Stimulated activated CD4-positive, alpha-beta T cell treated with anti-CD3 and anti-CD28 coated beads, Interleukin-1b, Interleukin-23, amount 100 ng/mL, for 24 hours (primary cell): Measurements from ENCODE around the gene PPP1R26.
"Not testable (repeated sequence)": the region's sequence is repeated elsewhere in the genome, so short reads cannot be mapped to it uniquely, and the experiment has no call there.

ENCODE experiments used
- DNase-seq, 4 experiments: peaks; one replicate each; pipeline ENCODE4 v3.0.0-alpha.2; 2020; ENCODE audit warnings: low read depth in 4 of 4, low spot score in 1 of 4

The PPP1R26 gene

GRCh38 chr9:135479469-135480052 is at the start of gene PPP1R26:
Gene PPP1R26 (plus strand): TSS chr9:135479782. CDS start chr9:135484511, 4,729 bp downstream.
- DNase-seq: no peak

DNA sequence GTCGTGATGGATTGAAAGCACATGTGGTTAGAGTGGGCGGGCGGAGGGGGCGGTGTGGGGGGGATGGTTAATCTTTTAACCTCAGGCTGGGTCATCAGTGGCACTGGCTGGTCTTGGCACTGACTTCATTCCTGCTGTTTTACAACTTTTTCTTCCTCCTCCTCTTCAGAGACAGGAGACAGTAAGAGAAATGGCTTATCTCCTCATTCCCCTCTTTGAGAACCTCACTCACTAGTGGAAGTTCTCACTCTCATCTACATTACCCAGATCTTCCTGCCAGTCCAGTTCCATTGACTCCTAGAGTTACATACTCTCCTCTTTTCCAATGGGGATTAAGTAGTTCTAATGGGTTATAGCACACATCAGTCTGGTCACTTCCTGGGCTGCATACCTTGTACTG is 42.3 kb upstream of the PPP1R26 start:
- no peak for DNase-seq

GRCh38 chr9:135437696-135438095 is 41.9 kb upstream of the PPP1R26 start:
- DNase-seq: not testable (repeated sequence)

GRCh38 chr9:135438581-135439232 is 40.9 kb upstream of the PPP1R26 start:
- peak; percentile 13 to 29 (median 22) for DNase-seq

- DNase-seq: not testable (repeated sequence)
These were observed 40.1 kb upstream of the PPP1R26 start for GRCh38 chr9:135439514-135439913.

DNA sequence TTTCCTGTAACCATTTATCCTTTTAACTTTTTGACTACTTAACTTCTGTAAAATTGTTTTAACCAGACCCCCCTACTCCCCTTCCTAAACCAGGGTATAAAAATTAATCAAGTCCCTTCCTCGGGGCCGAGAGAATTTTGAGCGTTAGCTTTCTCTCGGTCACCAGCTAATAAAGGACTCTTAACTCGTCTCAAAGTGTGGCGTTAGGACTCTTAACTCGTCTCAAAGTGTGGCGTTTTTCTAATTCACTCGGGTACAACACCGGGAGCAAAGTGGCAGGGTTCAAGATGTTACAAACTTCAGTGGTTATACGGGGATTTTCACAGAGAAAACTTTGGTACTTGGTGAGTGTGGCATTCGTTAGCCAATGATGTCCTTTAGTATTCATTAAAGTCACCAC is 39.7 kb upstream of the PPP1R26 start:
- DNase-seq: no peak

- DNase-seq: no peak
These were observed 39.0 kb upstream of the PPP1R26 start for GRCh38 chr9:135440620-135441019.

DNA sequence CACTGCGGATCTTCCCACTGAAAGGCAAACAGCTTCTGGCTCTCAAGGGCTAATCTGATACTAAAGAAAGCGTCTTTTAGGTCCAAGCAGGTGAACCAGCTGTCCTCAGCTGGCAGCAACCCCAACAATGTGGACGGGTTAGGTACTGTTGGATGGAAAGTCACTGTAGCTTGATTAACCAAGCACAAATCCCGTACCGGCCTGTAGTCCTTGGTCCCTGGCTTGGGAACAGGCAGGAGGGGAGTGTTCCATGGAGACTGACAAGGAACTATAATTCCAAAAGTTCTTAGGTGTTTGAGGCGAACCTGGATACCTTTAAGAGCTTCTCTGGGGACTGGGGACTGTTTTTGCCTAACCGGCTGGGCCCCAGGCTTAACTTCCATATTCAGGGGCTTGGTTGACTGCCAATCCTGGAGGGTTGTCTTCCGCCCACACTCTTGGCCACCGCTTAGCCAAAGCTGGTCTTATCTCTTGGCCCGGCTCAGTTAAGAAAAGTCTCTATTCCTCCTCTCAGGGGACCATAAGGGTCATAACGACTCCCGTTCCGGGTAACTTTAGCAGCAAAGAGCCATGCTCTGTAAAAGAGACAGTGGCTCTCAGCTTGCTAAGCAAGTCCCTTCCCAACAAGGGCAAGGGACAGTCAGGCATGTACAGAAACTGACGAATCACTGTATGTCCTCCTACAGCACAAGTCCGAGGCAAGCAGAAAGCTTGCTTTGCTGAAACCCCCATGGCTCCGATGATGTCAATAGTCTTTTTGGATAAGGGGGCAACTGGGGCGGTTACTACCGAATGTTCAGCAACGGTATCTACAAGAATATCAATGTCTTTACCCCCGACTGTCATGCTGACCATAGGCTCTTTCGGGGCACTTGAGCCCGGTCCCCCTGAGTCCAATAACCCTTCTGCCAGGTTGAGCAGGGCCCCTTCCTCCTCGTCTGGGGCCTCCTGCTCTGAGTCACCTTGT is 38.2 kb upstream of the PPP1R26 start:
- DNase-seq: not testable (repeated sequence)

DNA sequence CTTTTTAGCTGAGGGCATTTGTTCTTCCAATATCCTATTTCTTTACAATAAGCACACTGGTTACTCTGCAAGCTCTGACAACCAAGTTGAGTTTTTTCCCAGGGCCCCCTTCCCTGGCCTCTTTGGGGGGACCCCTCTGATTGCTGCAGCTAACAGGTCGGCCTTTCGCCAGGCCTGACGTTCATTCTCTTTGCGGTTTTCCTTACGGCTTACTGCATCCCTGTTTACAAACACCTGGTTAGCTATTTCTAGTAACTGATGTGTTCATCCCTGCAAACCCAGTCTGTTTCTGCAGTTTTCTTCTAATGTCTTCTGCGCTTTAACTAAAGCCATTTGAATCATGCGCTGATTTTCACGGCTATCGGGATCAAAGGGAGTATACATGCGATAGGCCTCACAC is 37.5 kb upstream of the PPP1R26 start:
- no peak for DNase-seq

DNA sequence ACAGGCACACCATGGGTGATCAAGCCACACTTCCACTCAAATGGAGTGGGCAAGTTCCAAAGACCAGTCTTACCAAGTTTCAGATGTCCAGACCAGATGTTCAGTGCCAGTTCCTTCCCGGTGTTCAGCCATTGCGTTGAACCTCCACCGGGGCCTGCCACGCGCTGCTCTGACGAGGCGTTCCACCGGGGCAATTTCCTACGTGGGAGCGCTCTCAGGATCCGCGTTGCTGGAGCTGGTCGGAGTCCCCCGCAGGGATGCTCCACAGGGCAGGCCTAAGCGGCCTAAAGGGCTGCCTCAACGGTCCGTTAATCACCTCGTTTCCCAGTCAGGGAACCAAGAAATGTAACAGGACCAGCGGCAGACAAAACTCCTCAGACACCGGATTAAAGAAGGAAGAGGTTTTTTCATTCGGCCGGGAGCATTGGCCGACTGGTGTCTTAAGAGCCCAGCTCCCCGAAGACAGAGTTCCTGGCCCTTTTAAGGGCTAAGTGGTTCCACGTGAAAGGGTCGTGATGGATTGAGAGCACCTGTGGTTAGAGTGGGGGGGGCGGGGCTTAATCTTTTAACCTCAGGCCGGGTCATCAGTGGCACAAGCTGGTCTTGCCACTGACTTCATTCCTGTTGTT is 35.7 kb upstream of the PPP1R26 start:
- DNase-seq: no peak

DNA sequence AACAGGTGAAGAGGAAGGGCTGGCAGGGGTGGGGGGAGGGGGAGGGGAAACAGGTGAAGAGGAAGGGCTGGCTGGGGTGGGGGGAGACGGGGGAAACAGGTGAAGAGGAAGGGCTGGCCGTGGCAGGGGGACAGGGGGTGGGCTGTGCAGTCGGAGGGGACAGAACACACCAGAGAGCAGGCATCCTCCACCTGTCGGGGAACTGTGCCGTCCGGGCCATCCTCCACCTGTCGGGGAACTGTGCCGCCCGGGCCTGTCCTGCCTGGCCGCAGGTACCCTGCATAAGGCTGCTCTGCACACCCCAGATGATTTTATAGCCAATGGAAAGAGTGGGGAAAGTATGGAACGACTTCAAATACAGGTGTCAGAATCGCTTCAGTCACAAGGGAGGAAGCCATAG is 32.5 kb upstream of the PPP1R26 start:
- no peak for DNase-seq

DNA sequence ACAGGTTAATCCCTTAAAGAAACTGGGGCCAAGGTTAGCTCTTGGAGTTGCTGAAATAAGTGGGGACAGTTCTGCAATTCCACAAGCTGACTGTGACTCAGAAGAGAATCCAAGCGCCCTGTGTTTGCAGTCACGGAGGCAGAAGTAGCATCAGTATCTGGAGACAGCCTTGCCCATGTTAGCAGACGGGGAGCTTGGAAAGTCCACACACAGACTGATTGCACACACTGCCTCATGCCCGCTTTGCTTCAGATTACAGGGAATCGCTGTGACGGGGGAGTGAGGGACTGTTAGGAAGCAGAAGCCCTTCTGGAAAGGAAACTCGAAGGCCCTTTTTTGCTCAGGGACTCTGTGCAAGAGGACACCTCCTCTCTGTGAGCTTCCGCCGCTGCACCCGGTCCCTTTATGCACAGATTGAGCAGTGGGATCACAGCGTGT is 30.9 kb upstream of the PPP1R26 start:
- no peak for DNase-seq

- not testable (repeated sequence) for DNase-seq
These were observed 30.1 kb upstream of the PPP1R26 start for GRCh38 chr9:135449532-135449931.

DNA sequence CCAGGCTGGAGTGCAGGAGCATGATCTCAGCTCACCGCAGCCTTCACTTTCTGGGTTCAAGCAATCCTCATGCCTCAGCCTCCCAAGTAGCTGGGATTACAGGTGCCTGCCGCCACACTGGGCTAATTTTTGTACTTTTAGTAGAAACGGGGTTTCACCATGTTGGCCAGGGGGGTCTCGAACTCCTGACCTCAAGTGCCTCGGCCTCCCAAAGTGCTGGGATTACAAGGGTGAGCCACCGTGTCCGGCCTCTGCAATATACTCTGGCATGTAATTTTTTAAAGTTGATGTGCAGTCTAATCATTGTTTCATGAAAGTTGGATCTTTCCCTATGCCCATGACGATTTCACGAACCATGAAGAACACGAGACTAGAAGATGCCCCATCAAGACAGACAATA is 28.6 kb upstream of the PPP1R26 start:
- no peak for DNase-seq

DNA sequence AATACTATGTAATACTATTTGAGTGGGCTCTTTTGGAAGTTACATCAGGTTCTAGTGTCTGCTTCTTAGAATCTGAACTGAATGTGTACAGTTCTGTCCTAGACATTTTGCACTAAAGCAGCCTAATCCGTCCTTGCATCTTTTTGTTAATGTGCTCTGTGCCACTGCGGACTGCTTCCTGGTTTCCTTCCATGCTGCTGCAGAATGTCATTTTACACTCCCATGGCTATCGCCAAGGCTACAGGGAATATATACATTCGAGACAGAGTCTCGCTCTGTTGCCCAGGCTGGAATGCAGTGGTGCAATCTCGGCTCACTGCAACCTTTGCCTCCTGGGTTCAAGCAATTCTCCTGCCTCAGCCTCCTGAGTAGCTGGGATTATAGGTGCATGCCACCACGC is 27.7 kb upstream of the PPP1R26 start:
- DNase-seq: not testable (repeated sequence)

DNA sequence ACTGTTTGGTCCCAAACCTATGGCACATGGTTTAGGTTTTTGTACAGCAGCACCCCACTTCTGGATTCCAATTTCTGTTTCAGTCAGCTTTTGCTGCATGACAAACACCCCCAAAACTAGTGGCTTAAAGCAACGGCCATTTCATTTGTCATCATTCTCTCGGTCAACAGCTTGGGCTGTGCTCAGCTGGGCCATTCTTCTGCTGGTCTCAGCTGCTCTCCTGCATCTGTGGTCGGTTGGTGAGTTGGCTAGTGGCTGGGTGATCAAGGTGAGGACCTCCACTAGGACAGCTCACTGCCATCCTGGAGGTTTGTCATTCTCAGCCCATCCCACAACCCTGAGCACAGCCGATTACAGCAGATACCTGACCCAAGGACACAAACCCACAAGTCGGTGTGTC is 24.8 kb upstream of the PPP1R26 start:
- DNase-seq: no peak

DNA sequence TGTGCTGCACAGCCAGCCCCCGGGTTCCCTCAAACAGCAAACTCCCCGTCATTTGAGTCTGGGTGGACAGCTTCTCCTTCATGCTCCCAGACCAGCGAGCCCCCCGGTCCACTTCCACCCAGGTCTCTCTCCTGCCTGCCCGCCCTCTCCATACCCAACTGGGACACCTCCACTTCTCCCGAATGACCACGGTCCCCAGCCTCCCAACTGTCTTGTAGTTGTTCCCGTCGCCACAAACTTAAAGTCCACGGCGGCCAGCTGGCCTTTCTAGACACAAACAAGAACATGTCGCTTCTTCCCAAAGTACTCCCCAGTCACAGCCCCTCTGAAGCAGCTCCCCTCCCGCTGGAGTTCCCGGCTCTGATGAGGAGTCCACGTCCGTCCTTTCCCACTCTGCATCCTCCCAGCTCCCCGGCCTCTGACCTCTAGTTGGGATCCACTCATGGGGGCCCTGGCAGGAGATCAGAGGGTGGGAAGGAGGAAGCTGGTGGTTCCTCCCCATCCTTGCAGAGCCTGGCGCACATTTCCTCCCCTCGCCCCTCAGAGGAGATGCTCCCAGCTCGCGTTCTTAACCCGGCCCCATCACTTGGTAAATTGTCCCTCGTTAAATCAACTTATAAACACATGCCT is 24.1 kb upstream of the PPP1R26 start:
- DNase-seq: no peak

- no peak for DNase-seq
These were observed 23.0 kb upstream of the PPP1R26 start for GRCh38 chr9:135456436-135457104.

DNA sequence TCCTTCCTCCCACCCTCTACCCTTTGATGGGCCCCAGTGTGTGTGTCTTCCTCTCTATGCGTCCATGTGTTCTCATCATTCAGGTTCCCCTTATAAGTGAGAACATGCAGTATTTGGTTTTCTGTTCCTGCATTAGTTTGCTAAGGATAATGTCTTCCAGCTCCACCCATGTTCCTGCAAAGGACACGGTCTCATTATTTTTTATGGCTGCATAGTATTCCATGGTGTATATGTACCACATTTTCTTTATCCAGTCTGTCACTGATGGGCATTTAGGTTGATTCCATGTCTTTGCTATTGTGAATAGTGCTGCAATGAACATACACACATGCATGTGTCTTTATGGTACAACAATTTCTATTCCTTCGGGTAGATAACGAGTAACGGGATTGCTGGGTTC is 21.1 kb upstream of the PPP1R26 start:
- not testable (repeated sequence) for DNase-seq

GRCh38 chr9:135461936-135462335 is 17.6 kb upstream of the PPP1R26 start:
- DNase-seq: no peak
